Central memory CD4-positive, alpha-beta T cell (primary cell): Measurements from ENCODE around the gene LAMB3.

ENCODE experiments used
- DNase-seq: peaks from one replicate; pipeline ENCODE4 v3.0.0; 2022

LAMB3 gene

GRCh38 chr1:209661071-209661470 lies 8.8 kb upstream of the LAMB3 start:
- no peak for DNase-seq

DNA sequence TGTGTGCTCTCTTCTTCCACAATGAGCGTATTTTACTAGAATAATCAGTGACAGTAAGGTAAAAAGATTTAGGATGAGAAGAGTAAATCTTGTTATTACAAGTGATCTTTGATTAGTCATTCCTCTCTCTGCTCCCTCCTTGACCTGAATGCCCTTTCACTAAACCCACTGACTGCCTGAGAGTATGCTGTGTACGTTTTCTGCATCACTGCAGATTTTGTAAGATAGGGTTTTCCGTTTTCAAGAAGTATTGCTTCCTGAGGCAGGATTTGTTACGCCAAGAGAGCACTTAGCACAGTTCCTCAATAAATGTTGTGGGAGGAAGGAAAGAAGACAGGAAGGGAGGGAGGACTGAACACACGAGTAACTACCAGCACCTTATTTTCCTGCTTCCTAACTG lies 7.7 kb upstream of the LAMB3 start:
- DNase-seq: no peak

- no peak for DNase-seq
Measured at GRCh38 chr1:209657918-209658317, 5.7 kb upstream of the LAMB3 start.

GRCh38 chr1:209657140-209657879 lies 5.1 kb upstream of the LAMB3 start:
- no peak for DNase-seq

DNA sequence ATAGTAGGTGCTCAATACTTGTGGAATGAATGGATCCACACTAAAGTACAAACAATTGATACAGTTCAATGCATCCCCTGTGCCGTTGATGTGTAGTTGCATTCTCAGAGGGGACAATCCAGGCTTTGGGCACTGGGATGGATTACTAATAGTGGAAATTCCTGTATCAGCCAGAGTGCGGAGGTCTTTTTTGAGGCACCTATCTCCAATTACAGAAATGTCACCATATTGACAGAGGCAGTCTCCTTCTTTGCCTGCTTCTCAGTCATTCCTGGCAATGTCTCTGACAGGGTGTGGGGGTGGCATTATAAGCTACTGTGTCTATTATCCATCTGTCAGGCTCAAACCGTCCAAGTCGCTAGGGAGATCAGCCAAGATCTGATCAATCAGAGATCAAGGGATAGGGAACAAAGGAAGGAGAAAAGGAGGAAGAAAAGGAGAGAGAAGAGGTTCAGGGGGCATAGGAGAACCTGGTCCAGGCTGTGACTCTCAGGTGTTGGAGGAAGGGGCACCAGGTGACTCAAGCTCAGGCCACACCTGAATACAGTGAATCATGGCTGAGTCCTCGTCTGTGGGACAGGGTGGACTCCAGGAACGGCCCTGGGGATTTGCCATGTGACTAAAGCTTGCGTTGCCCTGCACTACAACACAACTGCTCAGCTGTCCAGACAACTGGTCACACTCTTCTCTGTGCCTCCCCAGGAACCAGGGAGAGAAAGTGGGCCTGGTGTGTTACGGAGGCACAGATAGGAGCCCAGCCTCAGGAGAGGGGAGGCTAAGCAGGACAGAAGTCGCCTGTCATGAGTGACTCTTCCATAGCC lies 3.4 kb upstream of the LAMB3 start:
- no peak for DNase-seq

GRCh38 chr1:209653915-209654351 lies 1.7 kb upstream of the LAMB3 start:
- DNase-seq: no peak

- DNase-seq: no peak
Measured at GRCh38 chr1:209652873-209653401, 712 bp upstream of the LAMB3 start.

DNA sequence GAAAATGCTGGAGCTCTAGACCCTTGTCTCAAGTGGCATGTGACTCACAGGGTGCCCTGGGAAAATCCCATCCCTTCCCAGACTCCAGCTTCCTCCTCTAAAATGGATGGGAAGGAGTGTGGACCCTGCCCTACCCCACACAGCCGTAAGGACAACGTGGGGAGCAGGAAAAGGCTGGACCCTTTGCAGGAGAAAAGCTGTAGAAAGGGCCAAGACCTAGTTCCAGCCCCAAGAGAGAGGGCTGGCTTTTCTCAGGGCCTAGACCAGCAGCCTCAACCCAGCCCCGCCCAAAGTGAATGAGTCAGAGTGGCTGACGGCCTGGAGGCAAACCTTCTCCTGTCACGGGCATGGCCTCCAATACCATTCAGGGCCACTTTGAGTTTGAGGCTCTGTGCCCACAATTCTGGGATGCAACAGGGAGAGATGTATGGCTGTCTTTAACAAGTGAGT lies 1.1 kb downstream of the LAMB3 start:
- DNase-seq: no peak

GRCh38 chr1:209650454-209650853 lies 1.8 kb downstream of the LAMB3 start:
- DNase-seq: no peak

DNA sequence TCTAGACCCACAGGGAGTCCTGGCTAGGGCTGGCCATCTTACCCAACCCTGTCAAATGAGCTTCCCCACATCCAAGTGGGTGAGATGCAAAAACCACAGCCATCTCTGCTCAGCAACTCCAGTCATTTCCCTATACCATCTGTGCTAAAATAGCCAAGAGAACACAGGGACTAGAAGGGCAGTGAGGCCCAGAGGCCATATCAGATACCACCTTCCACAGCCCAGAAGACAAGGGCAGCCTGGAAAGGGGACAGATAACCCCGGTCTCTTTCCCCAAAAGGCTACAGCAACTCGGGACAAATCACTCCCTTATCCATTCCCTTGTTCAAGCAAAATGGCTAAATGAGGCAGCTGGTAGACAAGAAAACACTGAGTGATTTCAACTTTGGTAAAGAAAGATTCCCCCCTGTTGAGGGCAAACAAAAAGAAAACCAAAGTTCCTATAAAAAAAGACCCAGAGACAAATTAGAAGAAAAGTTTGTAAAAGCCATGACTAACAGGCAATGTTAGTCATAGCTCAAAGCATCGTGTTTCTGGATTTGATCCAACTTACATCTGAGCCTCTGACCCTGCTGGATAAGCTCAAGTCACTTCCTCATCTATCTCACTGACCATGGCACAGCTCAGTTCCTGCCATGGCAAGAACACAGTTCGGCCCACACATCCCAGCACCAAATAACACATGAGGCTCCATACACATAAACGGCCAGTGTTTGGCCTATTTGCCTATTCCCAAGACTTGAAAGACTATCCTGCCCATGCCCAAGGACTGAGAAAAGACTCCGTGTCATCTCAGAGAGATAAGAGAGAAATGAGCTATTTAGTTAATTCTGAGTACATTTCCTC lies 3.1 kb downstream of the LAMB3 start:
- DNase-seq: no peak

- no peak for DNase-seq
Measured at GRCh38 chr1:209648346-209648745, 3.9 kb downstream of the LAMB3 start.

DNA sequence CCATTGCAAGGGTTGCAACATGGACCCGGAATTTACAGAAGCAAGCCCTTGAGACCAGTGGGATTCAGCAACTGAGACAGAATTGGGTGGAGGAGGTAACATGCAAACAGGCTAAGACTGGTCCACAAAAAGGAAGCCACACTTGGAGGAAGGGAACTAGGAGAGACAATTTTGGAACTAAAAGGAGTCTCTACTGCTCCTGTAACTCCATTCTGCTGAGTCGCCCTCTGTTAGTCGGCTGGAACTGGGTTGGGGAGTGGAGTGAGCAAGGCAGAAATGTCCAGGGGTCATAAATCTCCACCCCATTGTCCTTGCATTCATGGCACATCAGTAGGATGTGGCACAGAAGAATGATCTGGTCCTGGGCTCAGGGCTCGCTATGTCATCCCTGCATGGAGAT lies 5.1 kb downstream of the LAMB3 start:
- DNase-seq: no peak

DNA sequence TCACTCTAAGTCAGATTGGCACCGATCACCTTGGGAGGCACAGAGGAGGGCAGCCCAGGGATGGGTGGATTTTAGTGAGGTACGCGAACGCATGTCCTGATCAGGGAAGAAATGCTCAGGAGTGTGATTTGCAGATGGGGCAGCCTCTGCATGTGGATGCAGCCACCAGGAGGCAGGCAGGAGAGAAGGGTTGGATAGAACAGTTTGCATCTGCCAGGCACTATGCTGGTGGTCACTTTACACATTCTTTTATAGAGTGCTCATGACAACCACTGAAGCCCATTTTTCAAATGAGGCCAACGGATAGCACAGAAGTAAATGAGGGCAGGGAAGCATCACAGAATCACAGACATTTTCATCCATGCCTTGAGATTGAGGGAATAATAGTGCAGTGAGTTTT lies 5.7 kb downstream of the LAMB3 start:
- DNase-seq: no peak

- DNase-seq: no peak
Measured at GRCh38 chr1:209645574-209646452, 6.4 kb downstream of the LAMB3 start.

GRCh38 chr1:209643285-209644020 lies 8.8 kb downstream of the LAMB3 start:
- DNase-seq: no peak

GRCh38 chr1:209642816-209643215 lies 9.4 kb downstream of the LAMB3 start:
- DNase-seq: no peak

DNA sequence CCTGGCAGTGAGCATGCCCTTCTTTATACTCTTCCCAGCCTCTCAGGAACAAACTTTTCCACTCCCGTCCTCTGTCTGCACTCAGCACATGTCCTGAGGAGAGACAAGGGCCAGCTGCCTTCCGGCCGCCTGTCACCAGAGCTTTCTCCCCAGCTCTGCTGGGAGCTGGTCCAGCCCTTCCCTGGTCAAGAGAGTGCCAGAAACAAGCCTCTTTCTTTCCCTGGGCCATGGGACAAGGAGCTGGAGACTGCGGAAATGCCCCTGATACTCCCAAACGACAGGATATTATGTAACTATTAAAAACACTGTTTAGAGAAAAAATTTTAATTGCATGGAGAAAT lies 10.4 kb downstream of the LAMB3 start:
- DNase-seq: no peak

GRCh38 chr1:209635850-209636249 lies 16.4 kb downstream of the LAMB3 start:
- no peak for DNase-seq

DNA sequence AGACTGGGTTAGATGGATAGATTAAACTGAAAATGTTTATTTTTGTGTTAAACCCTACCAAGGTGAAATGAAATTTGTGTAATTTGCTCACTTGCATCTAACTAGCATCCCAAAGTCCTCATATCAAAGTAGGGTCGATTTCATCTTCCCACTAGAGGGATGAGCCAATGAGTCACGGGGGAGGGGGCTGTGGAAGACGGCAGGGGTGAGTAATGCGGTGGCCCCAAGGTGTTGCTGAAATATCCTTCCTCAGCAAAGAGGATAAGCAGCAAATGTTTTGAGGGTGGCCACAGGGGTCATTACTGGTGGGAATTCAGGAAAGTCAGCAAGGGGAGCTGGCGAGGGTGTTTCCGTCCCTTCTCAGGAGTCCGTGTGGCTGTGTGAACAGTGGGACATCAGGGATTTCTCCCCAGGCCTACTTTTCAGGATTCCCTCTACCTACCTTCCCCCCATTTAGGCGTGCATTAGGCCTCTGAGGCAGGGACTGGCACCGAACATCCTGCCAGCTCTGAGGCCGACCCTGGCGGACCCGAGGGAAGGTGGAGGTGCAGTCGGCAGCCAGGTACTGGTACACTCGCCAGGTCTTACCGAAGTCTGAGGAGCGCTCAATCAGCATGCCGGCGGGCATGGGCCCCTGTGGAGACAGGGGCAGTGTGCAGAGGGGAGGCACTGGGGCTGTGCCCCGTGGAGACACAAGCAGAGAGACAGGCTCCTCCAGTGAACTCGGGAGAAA lies 18.1 kb downstream of the LAMB3 start:
- no peak for DNase-seq

DNA sequence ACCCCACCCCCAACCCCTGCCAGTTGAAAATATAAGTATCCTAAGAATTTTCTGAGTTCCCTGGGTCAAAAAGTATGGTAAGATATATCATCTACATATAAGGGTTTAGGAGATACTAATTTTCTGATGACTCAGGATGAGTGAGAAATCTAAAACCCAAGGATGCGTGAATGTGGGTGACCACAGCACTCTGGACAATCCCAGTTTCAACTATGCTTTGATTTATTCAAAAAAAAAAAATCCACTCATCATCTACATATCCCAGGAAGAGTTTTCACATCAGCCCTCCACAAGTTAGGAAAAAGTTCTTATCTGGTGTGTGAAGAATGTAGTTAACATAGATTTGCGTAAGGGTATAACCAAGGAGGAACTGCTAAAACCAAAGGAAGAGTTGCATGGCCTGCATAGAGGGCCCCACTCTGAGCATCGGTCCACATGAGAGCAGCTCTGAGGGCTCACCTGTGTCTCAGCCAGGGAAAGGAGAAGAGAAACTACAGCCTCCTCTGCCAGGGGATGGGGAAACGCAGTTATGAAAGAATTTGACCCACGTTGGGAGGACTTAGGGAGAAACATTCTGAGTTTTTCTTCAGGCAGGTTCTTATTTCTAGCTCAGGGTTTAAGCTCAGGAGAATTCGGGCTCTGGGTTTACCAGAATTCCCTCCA lies 18.8 kb downstream of the LAMB3 start:
- no peak for DNase-seq
